ENCODE data around the gene LFNG. TPM values are rescaled to one million over a fixed set of nuclear protein-coding genes. Genes with fewer than 3 reads are reported as not detected.

LFNG gene
- total and polyA plus RNA-seq, 7 donors = 1.3 to 3.0 (median 2.4) TPM

GRCh38 chr7:2521952-2522591 is 2.5 kb downstream of the LFNG start:
- no peaks in the 10 kb centered on the region for H3K9me3 ChIP-seq
- WGBS, 3 donors = 23 to 28% (median 27%) methylated on average over 16 to 17 of the region's 17 CpGs
- TF ChIP-seq CTCF (IDR thresholded peaks at IDR 0.05) = no peak
- DNase-seq (peak in 1 of 2 donors; percentile 50), ATAC-seq (no peak)
- H3K4me1 ChIP-seq = peaks cover 11% of the 10 kb centered on the region
- intact Hi-C loops (cut with DNase I) = no loop called here
- H3K27ac ChIP-seq = no peak overlapping the region
- H3K4me3 ChIP-seq = peak overlapping the region; percentile 60
- peaks cover 0 to 28% (median 25%) of the 10 kb centered on the region in 3 donors for H3K27me3 ChIP-seq (ENCODE audit: insufficient read depth in 3 of 3, low read length in 2 of 3)
- no peaks in the 10 kb centered on the region for H3K36me3 ChIP-seq (ENCODE audit: insufficient read depth in 1 of 2, low read depth in 1 of 2)

DNA sequence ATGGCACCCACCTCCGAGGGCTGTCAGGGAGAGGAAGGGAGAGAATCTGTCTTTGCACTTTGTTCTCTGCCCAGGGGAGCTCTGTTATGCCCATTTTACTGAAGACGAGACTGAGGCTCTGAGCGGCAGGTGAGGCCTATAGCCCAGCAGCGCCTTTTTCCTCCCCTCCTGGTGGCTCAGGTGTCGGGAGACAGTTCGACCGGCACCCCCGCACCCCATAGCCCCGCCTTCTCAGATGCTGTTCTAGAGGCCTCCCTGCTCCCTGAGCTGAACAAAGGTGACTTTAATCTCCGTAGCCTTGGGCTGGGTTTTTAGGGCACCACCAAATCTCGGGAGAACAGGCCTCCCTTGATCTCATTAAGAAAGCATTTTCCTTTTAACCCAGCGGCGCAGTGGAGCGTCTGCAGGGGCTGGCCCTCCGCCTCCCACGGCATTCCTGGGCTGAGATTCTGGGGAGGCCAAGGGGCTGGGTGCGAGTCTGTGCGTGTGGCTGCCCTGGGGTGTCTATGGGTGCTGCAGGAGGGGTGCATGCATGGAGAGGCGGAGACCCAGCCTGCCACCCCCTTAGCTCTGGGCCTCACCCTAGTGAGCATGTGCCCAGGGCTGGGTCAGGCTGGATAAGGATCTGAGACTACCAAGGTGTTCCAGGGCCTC is 3.3 kb downstream of the LFNG start:
- intact Hi-C loops (cut with DNase I) = no loop called here
- ATAC-seq (no peak), DNase-seq (no peak)
- Histone ChIP-seq H3K9me3 (no peaks in the 10 kb centered on the region), H3K4me3 (peak overlapping the region; percentile 60), H3K4me1 (peaks cover 11% of the 10 kb centered on the region), H3K36me3 (ENCODE audit: insufficient read depth in 1 of 2, low read depth in 1 of 2) (no peaks in the 10 kb centered on the region), H3K27ac (no peak overlapping the region), H3K27me3 (ENCODE audit: insufficient read depth in 3 of 3, low read length in 2 of 3) (peaks cover 0 to 28% (median 25%) of the 10 kb centered on the region in 3 donors)
- WGBS, 3 donors = 60 to 61% (median 61%) methylated on average over 19 of the region's 19 CpGs
- TF ChIP-seq CTCF (IDR thresholded peaks at IDR 0.05) = no peak

DNA sequence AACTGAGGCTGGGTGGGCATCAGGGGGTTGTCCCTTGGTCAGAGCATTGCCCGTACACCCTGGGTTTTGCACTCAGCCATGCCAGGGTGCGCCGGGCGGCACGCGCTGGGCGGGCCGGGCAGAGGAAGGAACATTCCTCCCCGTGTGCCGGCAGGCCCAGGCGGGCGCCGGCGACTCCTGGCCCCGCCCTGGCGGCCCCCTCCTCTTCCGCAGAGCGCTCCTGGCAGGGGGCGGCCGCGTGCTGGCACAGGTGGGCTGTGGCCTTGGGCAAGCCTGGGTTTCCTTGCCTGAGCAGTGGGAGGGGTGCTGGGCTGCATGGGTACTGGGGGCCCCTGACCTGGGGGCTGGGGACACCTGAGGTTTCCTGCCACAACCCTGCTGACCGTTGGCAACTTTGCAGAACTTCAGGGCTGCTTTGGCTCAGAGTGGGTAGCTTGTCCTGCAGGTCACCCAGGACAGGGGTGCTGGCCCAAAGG is 3.9 kb downstream of the LFNG start:
- Histone ChIP-seq H3K36me3 (ENCODE audit: insufficient read depth in 1 of 2, low read depth in 1 of 2) (no peaks in the 10 kb centered on the region), H3K4me3 (peak overlapping the region; percentile 60), H3K27me3 (ENCODE audit: insufficient read depth in 3 of 3, low read length in 2 of 3) (peaks cover 0 to 28% (median 25%) of the 10 kb centered on the region in 3 donors), H3K9me3 (no peaks in the 10 kb centered on the region), H3K27ac (no peak overlapping the region), H3K4me1 (peaks cover 12% of the 10 kb centered on the region)
- intact Hi-C loops (cut with DNase I) = no loop called here
- TF ChIP-seq CTCF (IDR thresholded peaks at IDR 0.05) = no peak
- 28 to 45% (median 42%) methylated on average over 14 to 22 of the region's 22 CpGs for WGBS, 3 donors
- ATAC-seq (no peak), DNase-seq (no peak)

- no peak overlapping the region for H3K27ac ChIP-seq
- H3K4me1 ChIP-seq = peaks cover 14% of the 10 kb centered on the region
- ATAC-seq = peak; percentile 20 to 53 (median 36)
Observed at GRCh38 chr7:2523941-2524807, 4.6 kb downstream of the LFNG start.

More at GRCh38 chr7:2523941-2524807, 4.6 kb downstream of the LFNG start:
- DNase-seq = peak; percentile 84 to 87
- TF ChIP-seq CTCF (IDR thresholded peaks at IDR 0.05) = no peak
- Histone ChIP-seq H3K27me3 (ENCODE audit: insufficient read depth in 3 of 3, low read length in 2 of 3) (peaks cover 0 to 28% (median 25%) of the 10 kb centered on the region in 3 donors), H3K9me3 (no peaks in the 10 kb centered on the region), H3K4me3 (peak overlapping the region; percentile 60), H3K36me3 (ENCODE audit: insufficient read depth in 1 of 2, low read depth in 1 of 2) (no peaks in the 10 kb centered on the region)
- intact Hi-C loops (cut with DNase I) = no loop called here
- WGBS, 3 donors = 25 to 35% (median 26%) methylated on average over 43 to 51 of the region's 51 CpGs

Measured in psoas muscle (tissue), 8 donors.